GM18858 (cell line): ENCODE data around the gene SLAIN1.
A peak's percentile ranks its signal among the peaks of the same experiment; 100 is the strongest.

ENCODE experiments used
- ATAC-seq: cut with Tn5 transposase; IDR thresholded peaks from one replicate; pipeline ENCODE4 v1.9.1; 2021; ENCODE audit not compliant: unreplicated experiment

The SLAIN1 gene

GRCh38 chr13:77703408-77703807 is 5.9 kb downstream of the SLAIN1 start:
- no peak for ATAC-seq

- ATAC-seq, result no peak
Measured at GRCh38 chr13:77714119-77714755, 16.8 kb downstream of the SLAIN1 start.

GRCh38 chr13:77715233-77715891 is 17.9 kb downstream of the SLAIN1 start:
- peak; percentile 34 for ATAC-seq

GRCh38 chr13:77716692-77717091 is 19.2 kb downstream of the SLAIN1 start:
- ATAC-seq, result no peak

- ATAC-seq, result no peak
Measured at GRCh38 chr13:77717508-77717907, 20.0 kb downstream of the SLAIN1 start.

GRCh38 chr13:77719128-77719527 is 21.6 kb downstream of the SLAIN1 start:
- no peak for ATAC-seq

GRCh38 chr13:77720988-77721387 is 23.5 kb downstream of the SLAIN1 start:
- no peak for ATAC-seq

GRCh38 chr13:77724092-77724491 is 26.6 kb downstream of the SLAIN1 start:
- ATAC-seq, result peak; percentile 39

- no peak for ATAC-seq
Measured at GRCh38 chr13:77725071-77725470, 27.6 kb downstream of the SLAIN1 start.

- ATAC-seq, result no peak
Measured at GRCh38 chr13:77728265-77729125, 31.0 kb downstream of the SLAIN1 start.

GRCh38 chr13:77729502-77730221 is 32.2 kb downstream of the SLAIN1 start:
- peak; percentile 98 for ATAC-seq

GRCh38 chr13:77730572-77730971 is 33.1 kb downstream of the SLAIN1 start:
- no peak for ATAC-seq

GRCh38 chr13:77732287-77732686 is 34.8 kb downstream of the SLAIN1 start:
- no peak for ATAC-seq

- no peak for ATAC-seq
Measured at GRCh38 chr13:77733674-77734073, 36.2 kb downstream of the SLAIN1 start.

- ATAC-seq, result peak; percentile 67
Measured at GRCh38 chr13:77737583-77738200, 40.2 kb downstream of the SLAIN1 start.

- no peak for ATAC-seq
Measured at GRCh38 chr13:77740097-77740735, 42.7 kb downstream of the SLAIN1 start.

GRCh38 chr13:77740931-77741596 is 43.6 kb downstream of the SLAIN1 start:
- ATAC-seq, result no peak

GRCh38 chr13:77741597-77741972 is 44.1 kb downstream of the SLAIN1 start:
- ATAC-seq, result no peak

GRCh38 chr13:77742801-77743200 is 45.3 kb downstream of the SLAIN1 start:
- ATAC-seq, result no peak

- ATAC-seq, result no peak
Measured at GRCh38 chr13:77745784-77746183, 48.3 kb downstream of the SLAIN1 start.
